ENCODE data around the gene FOLR2. TPM values are rescaled to one million over a fixed set of nuclear protein-coding genes. Genes with fewer than 3 reads are reported as not detected.

The FOLR2 gene
- total and polyA plus RNA-seq, 2 donors (not counting 1 experiment from before 2014, with no cell fraction given) = 1.5 to 4.7 TPM

DNA sequence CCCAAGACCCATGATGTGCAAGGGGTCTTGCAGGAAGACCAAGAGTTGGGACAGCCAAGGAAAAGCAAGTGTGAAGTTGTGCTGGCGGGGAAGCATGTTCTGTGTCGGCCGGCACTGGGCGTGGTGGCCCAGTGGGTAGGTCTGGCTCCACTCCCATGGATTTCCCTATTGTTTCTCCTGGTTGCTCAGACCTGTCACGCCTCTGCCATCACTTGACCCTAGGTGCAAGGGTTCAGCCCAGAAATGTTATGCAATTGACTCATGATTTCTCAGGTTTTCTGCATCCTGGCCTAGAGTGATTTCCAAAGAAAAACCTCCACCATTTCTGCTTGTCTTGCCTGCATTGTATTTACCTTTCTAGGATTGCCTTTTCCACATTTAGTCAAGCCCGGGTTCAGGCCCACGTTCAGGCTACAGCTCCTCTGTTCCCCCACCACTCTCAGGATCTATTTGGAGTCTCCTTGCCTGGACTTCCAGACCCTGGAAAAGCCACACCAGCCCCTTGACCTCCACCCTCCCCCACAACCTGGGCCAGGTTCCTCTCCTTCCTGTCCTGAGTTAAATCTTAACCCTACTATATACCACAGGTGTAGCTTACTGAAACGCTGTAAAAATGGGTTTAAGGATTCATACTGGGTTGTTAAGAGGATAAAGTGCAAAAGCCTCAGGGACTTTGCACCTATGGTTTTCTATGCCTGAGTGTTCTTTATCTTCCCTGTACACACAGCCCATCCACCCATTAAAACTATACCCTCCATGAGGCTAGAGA lies 42.1 kb upstream of the FOLR2 start:
- ChIA-PET POLR2A (no interaction called here), CTCF (interaction anchor here (1.7 kb wide), 1 partner anchor 9 kb away, joined by 7 read pairs; no protein-coding TSS in a partner anchor)
- H3K4me1 ChIP-seq (ENCODE audit: control insufficient read depth in 2 of 2, insufficient read depth in 2 of 2, low read length in 2 of 2) = no peaks in the 10 kb centered on the region
- Mint-ChIP-seq H3K27ac (no peak overlapping the region), H3K4me1 (no peaks in the 10 kb centered on the region), H3K27me3 (peaks cover 12% of the 10 kb centered on the region), H3K9me3 (ENCODE audit: insufficient read depth) (no peaks in the 10 kb centered on the region), H3K4me3 (no peak overlapping the region)
- no peak overlapping the region for H2AFZ ChIP-seq (ENCODE audit: insufficient read depth, low read depth, low read length, poor library complexity, severe bottlenecking)
- intact Hi-C loops (cut with micrococcal nuclease) = no loop called here
- no peaks in the 10 kb centered on the region for H3K79me2 ChIP-seq (ENCODE audit: control insufficient read depth, insufficient read depth, low read length)
- peaks cover 0 to 16% (median 0%) of the 10 kb centered on the region in 4 experiments for H3K27me3 ChIP-seq (replicated peaks in 1 of 4; ENCODE audit: control extremely low read depth in 1 of 4, control insufficient read depth in 3 of 4, insufficient read depth in 4 of 4, low read length in 3 of 4)
- TF ChIP-seq EZH2 (IDR thresholded peaks at IDR 0.05; ENCODE audit: borderline replicate concordance, insufficient read depth, low read depth, low read length, poor library complexity, severe bottlenecking) = no peak
- TF ChIP-seq, protein P1, sequence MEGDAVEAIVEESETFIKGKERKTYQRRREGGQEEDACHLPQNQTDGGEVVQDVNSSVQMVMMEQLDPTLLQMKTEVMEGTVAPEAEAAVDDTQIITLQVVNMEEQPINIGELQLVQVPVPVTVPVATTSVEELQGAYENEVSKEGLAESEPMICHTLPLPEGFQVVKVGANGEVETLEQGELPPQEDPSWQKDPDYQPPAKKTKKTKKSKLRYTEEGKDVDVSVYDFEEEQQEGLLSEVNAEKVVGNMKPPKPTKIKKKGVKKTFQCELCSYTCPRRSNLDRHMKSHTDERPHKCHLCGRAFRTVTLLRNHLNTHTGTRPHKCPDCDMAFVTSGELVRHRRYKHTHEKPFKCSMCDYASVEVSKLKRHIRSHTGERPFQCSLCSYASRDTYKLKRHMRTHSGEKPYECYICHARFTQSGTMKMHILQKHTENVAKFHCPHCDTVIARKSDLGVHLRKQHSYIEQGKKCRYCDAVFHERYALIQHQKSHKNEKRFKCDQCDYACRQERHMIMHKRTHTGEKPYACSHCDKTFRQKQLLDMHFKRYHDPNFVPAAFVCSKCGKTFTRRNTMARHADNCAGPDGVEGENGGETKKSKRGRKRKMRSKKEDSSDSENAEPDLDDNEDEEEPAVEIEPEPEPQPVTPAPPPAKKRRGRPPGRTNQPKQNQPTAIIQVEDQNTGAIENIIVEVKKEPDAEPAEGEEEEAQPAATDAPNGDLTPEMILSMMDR (IDR thresholded peaks at IDR 0.05) = no peak
- DNase-seq (no peak), ATAC-seq (ENCODE audit: low read depth) (no peak)
- H4K20me1 ChIP-seq (ENCODE audit: control insufficient read depth, insufficient read depth, low read length, poor library complexity, severe bottlenecking) = no peaks in the 10 kb centered on the region
- no peak overlapping the region for H3K9ac ChIP-seq (ENCODE audit: low read length)
- H3K36me3 ChIP-seq (replicated peaks in 1 of 2; ENCODE audit: control extremely low read depth in 1 of 2, control insufficient read depth in 1 of 2, extremely low read depth in 1 of 2, insufficient read depth in 2 of 2, low read length in 1 of 2) = no peaks in the 10 kb centered on the region
- no peaks in the 10 kb centered on the region for H3K9me3 ChIP-seq (ENCODE audit: control extremely low read depth in 1 of 3, control insufficient read depth in 2 of 3, insufficient read depth in 1 of 3, low read length in 2 of 3)
- no peak overlapping the region for H3K4me3 ChIP-seq (ENCODE audit: control extremely low read depth in 1 of 5, extremely low read depth in 1 of 5, insufficient read depth in 1 of 5, low read depth in 2 of 5, low read length in 4 of 5)
- no peak overlapping the region for H3K27ac ChIP-seq (ENCODE audit: low read length in 2 of 2)
- WGBS (ENCODE audit: insufficient coverage) = 91% methylated on average over 6 of the region's 8 CpGs
- H3K4me2 ChIP-seq (replicated peaks; ENCODE audit: low read depth, low read length, poor library complexity, severe bottlenecking) = no peak overlapping the region

GRCh38 chr11:72177656-72178055 lies 38.9 kb upstream of the FOLR2 start:
- Histone ChIP-seq H3K4me3 (ENCODE audit: control extremely low read depth in 1 of 5, extremely low read depth in 1 of 5, insufficient read depth in 1 of 5, low read depth in 2 of 5, low read length in 4 of 5) (no peak overlapping the region), H3K27me3 (replicated peaks in 1 of 4; ENCODE audit: control extremely low read depth in 1 of 4, control insufficient read depth in 3 of 4, insufficient read depth in 4 of 4, low read length in 3 of 4) (peaks cover 0 to 16% (median 1%) of the 10 kb centered on the region in 4 experiments), H3K9ac (ENCODE audit: low read length) (no peak overlapping the region), H3K79me2 (ENCODE audit: control insufficient read depth, insufficient read depth, low read length) (no peaks in the 10 kb centered on the region), H3K36me3 (replicated peaks in 1 of 2; ENCODE audit: control extremely low read depth in 1 of 2, control insufficient read depth in 1 of 2, extremely low read depth in 1 of 2, insufficient read depth in 2 of 2, low read length in 1 of 2) (no peaks in the 10 kb centered on the region), H3K9me3 (ENCODE audit: control extremely low read depth in 1 of 3, control insufficient read depth in 2 of 3, insufficient read depth in 1 of 3, low read length in 2 of 3) (no peaks in the 10 kb centered on the region), H3K4me1 (ENCODE audit: control insufficient read depth in 2 of 2, insufficient read depth in 2 of 2, low read length in 2 of 2) (no peaks in the 10 kb centered on the region), H2AFZ (ENCODE audit: insufficient read depth, low read depth, low read length, poor library complexity, severe bottlenecking) (no peak overlapping the region), H3K4me2 (replicated peaks; ENCODE audit: low read depth, low read length, poor library complexity, severe bottlenecking) (no peak overlapping the region), H3K27ac (ENCODE audit: low read length in 2 of 2) (no peak overlapping the region), H4K20me1 (ENCODE audit: control insufficient read depth, insufficient read depth, low read length, poor library complexity, severe bottlenecking) (no peaks in the 10 kb centered on the region)
- intact Hi-C loops (cut with micrococcal nuclease) = no loop called here
- POLR2A ChIA-PET = no interaction called here
- 68% methylated on average over 4 of the region's 6 CpGs for WGBS (ENCODE audit: insufficient coverage)
- TF ChIP-seq, protein P1 (IDR thresholded peaks at IDR 0.05) = no peak
- TF ChIP-seq EZH2 (IDR thresholded peaks at IDR 0.05; ENCODE audit: borderline replicate concordance, insufficient read depth, low read depth, low read length, poor library complexity, severe bottlenecking) = no peak
- ATAC-seq (ENCODE audit: low read depth) = no peak
- CTCF ChIA-PET = interaction anchor here (0.6 to 1.2 kb wide), 2 partner anchors 34 to 233 kb away, joined by 4 read pairs; no protein-coding TSS in a partner anchor
- H3K4me3 Mint-ChIP-seq = no peak overlapping the region
- no peaks in the 10 kb centered on the region for H3K9me3 Mint-ChIP-seq (ENCODE audit: insufficient read depth)
- H3K27me3 Mint-ChIP-seq = peaks cover 25% of the 10 kb centered on the region
- no peaks in the 10 kb centered on the region for H3K4me1 Mint-ChIP-seq
- no peak for DNase-seq
- no peak overlapping the region for H3K27ac Mint-ChIP-seq
